Retinal pigment epithelial cell (primary cell): ENCODE results near the gene EBF4.

Experiments
- DNase-seq: peaks from one replicate; pipeline ENCODE4 v3.0.0-alpha.2; 2010; ENCODE audit warnings: low read depth
- H3K4me3 ChIP-seq: 2 replicates; pipeline ENCODE4 v1.5.1; 2011; ENCODE audit warnings: mild to moderate bottlenecking, low read length, control low read depth, moderate library complexity
- CTCF ChIP-seq: conservative IDR thresholded peaks from 2 replicates; pipeline ENCODE4 v1.5.1; 2011; ENCODE audit warnings: low read depth, low read length, control low read depth, inconsistent platforms

The EBF4 gene

GRCh38 chr20:2698186-2698817, 5.7 kb downstream of the EBF4 start:
- DNase-seq, result no peak
- no peak for TF ChIP-seq CTCF
- no peak overlapping the region for H3K4me3 ChIP-seq

GRCh38 chr20:2698912-2699311, 6.3 kb downstream of the EBF4 start:
- TF ChIP-seq CTCF, result no peak
- no peak for DNase-seq
- no peak overlapping the region for H3K4me3 ChIP-seq

DNA sequence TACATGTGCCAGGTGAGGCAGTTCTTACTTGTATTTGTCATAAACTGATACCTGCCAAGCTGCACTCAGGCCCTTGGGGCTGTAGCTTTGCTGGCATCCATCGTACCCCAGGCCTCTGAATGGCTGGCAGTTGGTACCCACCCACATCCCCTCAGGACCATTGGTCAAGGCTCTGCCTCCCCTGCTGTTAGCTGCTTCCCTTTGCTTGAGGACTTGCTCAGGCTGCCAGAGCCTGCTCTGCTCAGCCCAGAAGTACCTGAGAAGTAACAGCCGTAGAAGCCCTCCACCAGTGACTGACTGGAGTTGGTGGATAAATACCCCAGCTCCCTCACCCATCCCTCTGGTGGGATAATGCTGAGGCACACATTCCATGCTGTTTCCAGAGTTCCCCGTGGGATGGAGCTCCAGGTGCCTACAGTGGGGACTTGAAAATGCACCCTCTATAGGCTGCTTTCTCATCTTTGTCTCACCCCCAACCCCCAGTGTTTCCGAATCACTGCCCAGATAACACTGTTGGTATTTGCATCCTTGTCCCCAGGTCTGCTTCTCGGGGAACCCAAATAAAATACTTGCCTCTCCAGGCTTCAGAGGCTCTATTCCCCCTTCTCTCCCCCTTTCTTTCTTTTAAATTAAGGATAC, 7.3 kb downstream of the EBF4 start:
- TF ChIP-seq CTCF, result no peak
- H3K4me3 ChIP-seq, result no peak overlapping the region
- DNase-seq, result no peak

DNA sequence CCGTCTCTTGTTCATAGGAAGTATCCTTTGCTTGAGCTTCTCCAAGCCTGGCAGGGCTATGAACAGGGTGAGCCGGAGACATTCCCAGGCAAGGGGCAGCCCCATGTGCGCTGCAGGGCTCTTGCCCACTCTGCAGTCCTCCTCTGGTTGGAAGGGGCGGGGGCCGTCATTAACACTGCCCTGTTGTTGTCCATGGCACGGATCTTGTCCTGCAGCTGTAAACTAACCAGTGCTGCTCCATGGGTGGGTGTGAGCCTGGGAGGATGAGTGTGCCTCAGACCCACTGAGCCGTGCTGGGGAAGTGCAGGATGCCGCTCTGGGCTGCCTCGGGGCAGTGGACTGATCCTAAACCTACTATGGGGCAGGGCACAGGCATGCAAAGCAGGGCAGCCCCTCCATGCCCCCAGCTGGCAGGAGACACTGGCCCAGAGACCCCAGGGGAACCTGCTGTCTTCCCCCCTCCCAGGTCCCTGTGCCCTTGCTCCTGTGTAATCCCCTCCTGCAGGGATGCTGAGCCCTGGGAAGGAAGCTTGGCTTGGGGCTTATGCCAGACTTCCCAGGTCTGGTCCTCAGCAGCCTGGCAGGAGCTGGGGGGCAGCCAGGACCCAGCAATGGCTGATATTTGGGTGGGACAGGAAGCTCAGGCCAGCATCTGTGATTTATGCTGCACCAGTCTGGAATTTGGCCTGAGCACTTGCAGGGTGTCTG, 8.5 kb downstream of the EBF4 start:
- TF ChIP-seq CTCF, result no peak
- no peak for DNase-seq
- no peak overlapping the region for H3K4me3 ChIP-seq

- no peak for TF ChIP-seq CTCF
- DNase-seq, result no peak
- no peak overlapping the region for H3K4me3 ChIP-seq
These were observed 9.1 kb downstream of the EBF4 start for GRCh38 chr20:2701671-2702081.

DNA sequence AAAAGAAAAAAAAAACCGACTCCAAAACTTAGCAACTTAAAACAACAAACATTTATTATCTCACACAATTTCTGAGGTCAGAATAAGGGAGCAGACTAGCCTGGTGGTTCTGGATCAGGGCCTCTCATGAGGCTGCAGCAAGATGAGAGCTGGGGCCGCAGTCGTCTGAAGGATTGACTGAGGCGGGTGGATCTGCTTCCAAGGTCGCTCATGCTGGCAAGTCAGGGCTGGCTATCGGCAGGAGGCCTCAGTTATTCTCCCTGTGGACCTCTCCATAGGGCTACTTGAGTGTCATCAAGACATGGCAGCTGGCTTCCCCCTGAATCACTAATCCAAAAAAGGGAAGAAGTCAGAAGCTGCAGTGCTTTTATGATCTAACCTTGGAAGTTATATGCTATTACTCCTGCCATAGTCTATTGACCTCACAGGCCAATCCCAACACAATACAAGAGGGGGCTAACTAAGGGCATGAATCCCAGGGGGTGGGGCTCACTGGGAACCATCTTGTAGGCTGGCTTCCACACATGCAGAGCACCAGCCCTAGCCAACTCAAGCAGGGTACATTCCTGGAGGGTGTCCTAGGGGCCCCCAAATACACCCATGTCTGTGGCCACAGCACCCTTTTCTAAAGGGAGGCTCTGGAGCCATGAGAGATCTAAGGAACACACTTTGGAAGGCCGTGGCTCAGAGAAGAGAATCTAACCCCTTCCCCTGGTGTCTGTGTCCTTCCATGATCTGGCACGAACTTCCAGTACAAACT, 11.3 kb downstream of the EBF4 start:
- H3K4me3 ChIP-seq, result no peak overlapping the region
- no peak for TF ChIP-seq CTCF
- DNase-seq, result no peak
